GM06990 (cell line): ENCODE measurements around the gene SYP.

Experiments used
- DNase-seq: peaks from one replicate; pipeline ENCODE4 v3.0.0-alpha.2; 2011; ENCODE audit not compliant: insufficient read length; ENCODE audit errors: extremely low read depth
- H3K27me3 ChIP-seq: replicated peaks from 2 replicates; pipeline ENCODE4 v1.6.0; 2011; ENCODE audit warnings: low read length; ENCODE audit not compliant: control insufficient read depth, insufficient read depth
- H3K36me3 ChIP-seq: 2 replicates; pipeline ENCODE4 v1.5.1; 2011; ENCODE audit warnings: low read length; ENCODE audit not compliant: control insufficient read depth, insufficient read depth
- H3K4me3 ChIP-seq: replicated peaks from 2 replicates; pipeline ENCODE4 v1.5.1; 2011; ENCODE audit warnings: low read depth, mild to moderate bottlenecking, control low read depth, low read length
- CTCF ChIP-seq: IDR thresholded peaks from 2 replicates; pipeline ENCODE4 v1.5.1; 2011; ENCODE audit warnings: low read length, control low read depth, mild to moderate bottlenecking, inconsistent platforms; ENCODE audit not compliant: insufficient read depth, poor library complexity, severe bottlenecking

Gene SYP

GRCh38 chrX:49204017-49204416 lies 4.0 kb upstream of the SYP start:
- H3K36me3 ChIP-seq = no peaks in the 10 kb centered on the region
- no peak for TF ChIP-seq CTCF
- no peak for DNase-seq
- no peaks in the 10 kb centered on the region for H3K27me3 ChIP-seq
- no peak overlapping the region for H3K4me3 ChIP-seq

- Histone ChIP-seq H3K27me3 (no peaks in the 10 kb centered on the region), H3K36me3 (no peaks in the 10 kb centered on the region), H3K4me3 (no peak overlapping the region)
- no peak for TF ChIP-seq CTCF
- no peak for DNase-seq
These were observed 3.5 kb upstream of the SYP start for GRCh38 chrX:49203536-49203935.

- no peak for TF ChIP-seq CTCF
- DNase-seq = no peak
- Histone ChIP-seq H3K27me3 (no peaks in the 10 kb centered on the region), H3K36me3 (no peaks in the 10 kb centered on the region), H3K4me3 (no peak overlapping the region)
These were observed 2.0 kb upstream of the SYP start for GRCh38 chrX:49202022-49202421.

- Histone ChIP-seq H3K4me3 (no peak overlapping the region; the same call in 1 of the 2 replicates), H3K36me3 (no peaks in the 10 kb centered on the region), H3K27me3 (no peaks in the 10 kb centered on the region)
- DNase-seq = no peak
- no peak for TF ChIP-seq CTCF
These were observed 738 bp downstream of the SYP start for GRCh38 chrX:49199315-49199595.

- H3K36me3 ChIP-seq = no peaks in the 10 kb centered on the region
- H3K27me3 ChIP-seq = no peaks in the 10 kb centered on the region
- H3K4me3 ChIP-seq = no peak overlapping the region
- TF ChIP-seq CTCF = no peak
- DNase-seq = no peak
These were observed 1.3 kb downstream of the SYP start for GRCh38 chrX:49198540-49199314.
